ENCODE results near the gene THOC6.
"Not testable (repeated sequence)": the region's sequence is repeated elsewhere in the genome, so short reads cannot be mapped to it uniquely, and the experiment has no call there.

DNA sequence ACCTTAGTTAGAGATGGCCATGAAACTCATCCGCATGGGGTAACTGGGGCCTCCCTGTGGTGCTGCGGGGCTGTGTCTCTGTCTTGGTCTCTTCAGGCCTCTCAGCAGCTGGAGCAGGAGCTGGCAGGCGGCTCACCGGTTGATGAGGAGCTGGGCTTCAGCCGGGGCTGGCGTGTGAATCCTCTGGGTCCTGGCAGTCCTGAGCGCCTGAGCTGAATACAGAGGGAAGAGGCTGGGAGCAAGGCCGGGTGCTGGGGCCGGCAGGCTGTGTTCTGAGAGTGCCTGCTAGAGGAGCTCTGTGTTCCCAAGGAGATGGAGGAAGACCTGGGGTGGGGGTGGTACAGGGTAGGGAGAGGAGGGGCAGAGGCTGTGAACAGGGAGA lies 31.9 kb downstream of the THOC6 start:
- TF ChIP-seq, protein P1, sequence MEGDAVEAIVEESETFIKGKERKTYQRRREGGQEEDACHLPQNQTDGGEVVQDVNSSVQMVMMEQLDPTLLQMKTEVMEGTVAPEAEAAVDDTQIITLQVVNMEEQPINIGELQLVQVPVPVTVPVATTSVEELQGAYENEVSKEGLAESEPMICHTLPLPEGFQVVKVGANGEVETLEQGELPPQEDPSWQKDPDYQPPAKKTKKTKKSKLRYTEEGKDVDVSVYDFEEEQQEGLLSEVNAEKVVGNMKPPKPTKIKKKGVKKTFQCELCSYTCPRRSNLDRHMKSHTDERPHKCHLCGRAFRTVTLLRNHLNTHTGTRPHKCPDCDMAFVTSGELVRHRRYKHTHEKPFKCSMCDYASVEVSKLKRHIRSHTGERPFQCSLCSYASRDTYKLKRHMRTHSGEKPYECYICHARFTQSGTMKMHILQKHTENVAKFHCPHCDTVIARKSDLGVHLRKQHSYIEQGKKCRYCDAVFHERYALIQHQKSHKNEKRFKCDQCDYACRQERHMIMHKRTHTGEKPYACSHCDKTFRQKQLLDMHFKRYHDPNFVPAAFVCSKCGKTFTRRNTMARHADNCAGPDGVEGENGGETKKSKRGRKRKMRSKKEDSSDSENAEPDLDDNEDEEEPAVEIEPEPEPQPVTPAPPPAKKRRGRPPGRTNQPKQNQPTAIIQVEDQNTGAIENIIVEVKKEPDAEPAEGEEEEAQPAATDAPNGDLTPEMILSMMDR (IDR thresholded peaks at IDR 0.05; ENCODE audit: poor library complexity): not testable (repeated sequence)
- TF ChIP-seq EZH2 (IDR thresholded peaks at IDR 0.05; ENCODE audit: borderline replicate concordance); EZH2phosphoT487 (IDR thresholded peaks at IDR 0.05; ENCODE audit: low read depth, severe bottlenecking, unreplicated experiment): not testable (repeated sequence)

Measured in hepatocyte (in vitro differentiated cells).